Measurements from ENCODE around the gene SMR3B. TPM values are rescaled to one million over a fixed set of nuclear protein-coding genes. Genes with fewer than 3 reads are reported as not detected.

The SMR3B gene
- total RNA-seq, 1 donor from 2014 or later = not detected

- intact Hi-C loops (cut with micrococcal nuclease) = no loop called here
- no peak for DNase-seq
- H3K27ac ChIP-seq (replicated peaks) = no peak overlapping the region
- TF ChIP-seq CTCF (IDR thresholded peaks at IDR 0.05; ENCODE audit: borderline replicate concordance) = no peak
- H3K9me3 ChIP-seq (replicated peaks) = peaks cover 10% of the 10 kb centered on the region
- no peaks in the 10 kb centered on the region for H3K27me3 ChIP-seq (ENCODE audit: low read depth)
- H3K4me1 ChIP-seq = no peaks in the 10 kb centered on the region
- no peaks in the 10 kb centered on the region for H3K36me3 ChIP-seq
- H3K4me3 ChIP-seq = no peak overlapping the region
Observed at GRCh38 chr4:70371987-70372386, 10.9 kb upstream of the SMR3B start.

- intact Hi-C loops (cut with micrococcal nuclease) = no loop called here
- Histone ChIP-seq H3K27me3 (ENCODE audit: low read depth) (no peaks in the 10 kb centered on the region), H3K27ac (replicated peaks) (no peak overlapping the region), H3K4me1 (no peaks in the 10 kb centered on the region), H3K36me3 (no peaks in the 10 kb centered on the region), H3K4me3 (no peak overlapping the region), H3K9me3 (replicated peaks) (peaks cover 13% of the 10 kb centered on the region)
- no peak for TF ChIP-seq CTCF (IDR thresholded peaks at IDR 0.05; ENCODE audit: borderline replicate concordance)
- DNase-seq = no peak
Observed at GRCh38 chr4:70372760-70373159, 10.2 kb upstream of the SMR3B start.

GRCh38 chr4:70380578-70380977, 2.4 kb upstream of the SMR3B start:
- no peak for TF ChIP-seq CTCF (IDR thresholded peaks at IDR 0.05; ENCODE audit: borderline replicate concordance)
- no peak for DNase-seq
- intact Hi-C loops (cut with micrococcal nuclease) = no loop called here
- peaks cover 7% of the 10 kb centered on the region for H3K9me3 ChIP-seq (replicated peaks)
- H3K4me3 ChIP-seq = no peak overlapping the region
- no peak overlapping the region for H3K27ac ChIP-seq (replicated peaks)
- H3K27me3 ChIP-seq (ENCODE audit: low read depth) = no peaks in the 10 kb centered on the region
- H3K36me3 ChIP-seq = no peaks in the 10 kb centered on the region
- no peaks in the 10 kb centered on the region for H3K4me1 ChIP-seq

- Histone ChIP-seq H3K27ac (replicated peaks) (no peak overlapping the region), H3K9me3 (replicated peaks) (no peaks in the 10 kb centered on the region), H3K36me3 (no peaks in the 10 kb centered on the region), H3K4me3 (no peak overlapping the region), H3K4me1 (no peaks in the 10 kb centered on the region), H3K27me3 (ENCODE audit: low read depth) (no peaks in the 10 kb centered on the region)
- intact Hi-C loops (cut with micrococcal nuclease) = no loop called here
- no peak for DNase-seq
- TF ChIP-seq CTCF (IDR thresholded peaks at IDR 0.05; ENCODE audit: borderline replicate concordance) = no peak
Observed at GRCh38 chr4:70392057-70392776, 9.3 kb downstream of the SMR3B start.

- H3K4me3 ChIP-seq = no peak within 1 kb of the TSS
- TF ChIP-seq CTCF (IDR thresholded peaks at IDR 0.05; ENCODE audit: borderline replicate concordance) = no peak
- no peak for DNase-seq
- H3K36me3 ChIP-seq = no peaks in the 10 kb centered on the region
- intact Hi-C loops (cut with micrococcal nuclease) = no loop called here
- H3K27ac ChIP-seq (replicated peaks) = no peak within 1 kb of the TSS
- H3K4me1 ChIP-seq = no peaks in the 10 kb centered on the region
- H3K9me3 ChIP-seq (replicated peaks) = no peaks in the 10 kb centered on the region
- H3K27me3 ChIP-seq (ENCODE audit: low read depth) = no peaks in the 10 kb centered on the region
Observed at GRCh38 chr4:70397580-70397979, 14.6 kb downstream of the SMR3B start, which contains the start of gene OPRPN. Gene OPRPN (plus strand): TSS chr4:70397940. CDS start chr4:70399286, 1,346 bp downstream.
